T-helper 22 cell (primary cell): Measurements from ENCODE around the gene CTDNEP1.
A peak's percentile ranks its signal among the peaks of the same experiment; 100 is the strongest.
"Not testable (repeated sequence)": the region's sequence is repeated elsewhere in the genome, so short reads cannot be mapped to it uniquely, and the experiment has no call there.

ENCODE experiments used
- DNase-seq: peaks from one replicate; pipeline ENCODE4 v3.0.0-alpha.2; 2020; ENCODE audit warnings: low read depth

CTDNEP1 gene

DNA sequence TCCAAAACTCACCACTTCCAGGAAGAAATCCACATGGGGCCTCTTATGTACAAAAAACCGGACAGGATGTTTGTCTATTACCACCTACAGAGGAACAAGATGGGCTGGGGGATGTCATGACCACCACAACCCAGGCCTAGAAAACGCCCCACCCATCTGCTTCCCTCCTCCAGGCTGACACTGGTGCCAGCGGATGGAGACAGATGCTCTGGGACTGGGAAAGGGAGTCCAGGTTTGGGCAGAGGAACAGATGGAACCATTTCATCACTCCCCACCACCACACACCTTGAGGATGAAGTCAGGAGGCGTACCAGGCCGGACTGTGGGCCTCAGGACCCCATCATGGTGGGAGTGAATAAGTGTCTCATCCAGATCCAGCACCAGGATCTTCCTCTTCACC, 4.8 kb downstream of the CTDNEP1 start:
- DNase-seq: no peak

DNA sequence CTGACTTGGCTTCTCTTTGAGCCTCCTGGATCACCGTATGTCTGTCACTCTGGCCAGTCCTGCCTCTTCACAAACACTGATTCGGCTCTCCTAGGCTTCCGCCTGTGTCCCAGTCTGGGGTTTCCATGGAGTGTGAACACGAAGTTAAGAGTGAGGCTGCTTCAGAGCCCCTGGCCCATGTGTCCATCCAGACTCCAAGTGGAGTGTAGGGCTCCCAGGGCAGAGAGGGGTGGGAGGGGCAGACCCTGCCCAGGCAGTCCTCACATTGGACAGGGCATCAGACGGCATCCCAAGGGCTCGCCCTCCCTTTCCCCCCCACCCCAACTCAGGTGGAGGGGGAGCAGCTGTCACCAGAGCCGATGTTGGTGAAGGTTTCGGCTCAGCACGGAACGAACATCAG, 7.7 kb downstream of the CTDNEP1 start:
- not testable (repeated sequence) for DNase-seq

DNA sequence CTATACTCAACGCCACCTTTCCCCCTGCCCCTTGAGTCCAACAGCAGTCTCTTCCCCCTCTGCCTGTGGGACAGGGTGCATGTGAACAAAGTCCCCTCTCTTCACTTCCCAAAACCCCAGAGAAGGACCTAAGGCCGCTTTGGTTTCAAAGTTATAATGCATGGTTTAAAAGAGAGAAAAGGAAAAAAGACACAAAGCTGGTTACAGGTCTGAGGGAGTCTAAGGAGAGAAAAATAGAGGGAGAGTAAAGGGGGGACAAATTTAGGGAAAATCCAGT, 8.1 kb downstream of the CTDNEP1 start:
- DNase-seq: no peak

DNA sequence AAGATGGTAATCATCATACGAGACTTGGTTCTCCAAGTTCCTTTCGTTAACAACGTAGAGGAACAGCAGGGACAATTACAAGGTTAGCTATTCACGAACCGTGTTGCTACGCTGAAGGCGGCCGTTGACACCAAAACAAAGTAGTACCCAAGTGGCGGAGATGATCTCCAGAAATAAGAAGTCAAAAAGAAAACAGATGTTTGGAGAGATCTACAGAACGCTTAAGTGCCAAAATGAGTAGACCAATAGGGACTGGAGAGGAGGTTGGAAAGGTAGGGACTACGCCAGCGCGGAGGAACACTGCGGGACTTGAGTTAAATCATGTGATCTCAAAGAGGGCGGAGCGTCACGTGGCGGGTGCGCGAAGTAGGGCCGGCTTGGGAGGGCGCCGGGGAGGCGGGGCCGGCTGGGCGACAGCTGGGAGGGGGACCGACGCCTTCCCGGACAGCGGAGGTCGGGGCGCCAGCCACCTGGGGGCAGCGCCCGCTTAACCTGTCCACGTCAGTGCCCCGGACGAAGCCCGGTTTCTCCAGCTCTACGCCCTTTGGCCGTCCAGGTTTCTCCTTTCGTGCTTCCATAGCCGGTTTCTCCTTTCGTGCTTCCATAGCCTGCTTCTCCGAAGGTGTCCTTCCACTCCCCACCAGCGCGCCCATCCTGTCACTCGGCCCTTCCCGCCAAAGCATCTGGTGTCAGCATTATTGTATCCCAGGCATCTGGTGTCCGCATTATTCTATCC, 8.6 kb downstream of the CTDNEP1 start:
- DNase-seq: peak; percentile 90

DNA sequence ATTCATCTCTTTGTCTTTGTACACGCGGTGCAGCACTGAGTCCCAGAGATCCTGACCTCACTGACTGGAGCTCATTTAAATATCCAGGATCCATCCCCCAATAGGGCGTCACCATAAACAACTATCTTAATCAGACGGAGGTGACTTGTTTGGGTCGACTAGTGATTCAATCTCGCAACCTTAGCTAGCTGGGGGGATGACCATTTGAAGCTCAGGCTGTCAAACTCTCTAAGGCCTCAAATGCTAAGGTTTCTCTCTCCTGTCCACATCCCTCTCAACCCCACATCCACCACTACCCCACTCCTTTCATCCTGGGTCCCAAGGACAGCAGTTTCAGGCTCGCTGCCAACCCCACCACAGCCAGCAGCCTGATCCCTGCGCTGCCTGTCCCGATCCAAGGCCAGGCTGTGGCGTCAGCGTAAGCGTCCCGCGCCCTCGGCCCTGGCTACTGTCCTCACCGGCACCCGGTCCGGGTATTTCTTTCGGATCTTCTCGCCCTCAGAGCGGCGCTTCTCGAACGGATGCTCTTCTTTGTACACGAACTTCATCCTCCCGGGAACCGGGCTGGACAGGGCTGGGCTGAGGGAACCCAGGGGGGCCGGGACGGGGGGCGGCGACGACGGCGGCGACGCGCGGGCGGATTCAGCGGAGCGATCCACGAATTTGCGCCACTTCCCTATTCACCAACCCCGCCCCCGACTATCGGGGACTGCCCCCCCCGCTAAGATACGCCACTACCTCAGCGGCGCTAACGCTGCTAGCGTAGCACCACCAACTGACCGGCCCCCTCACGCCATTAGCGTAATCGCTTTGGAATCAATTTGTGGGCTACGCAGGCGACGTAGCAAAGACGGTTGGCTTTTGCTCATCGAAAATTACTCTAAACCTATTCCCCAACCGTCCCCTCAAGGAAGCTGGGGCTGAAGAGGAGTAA, 9.5 kb downstream of the CTDNEP1 start, which contains the start of gene GABARAP:
TSS of gene GABARAP (minus strand) at position 667 of the 934 bp plus-strand sequence. CDS start at position 548, 119 bp downstream.
- DNase-seq: peak; percentile 84

DNA sequence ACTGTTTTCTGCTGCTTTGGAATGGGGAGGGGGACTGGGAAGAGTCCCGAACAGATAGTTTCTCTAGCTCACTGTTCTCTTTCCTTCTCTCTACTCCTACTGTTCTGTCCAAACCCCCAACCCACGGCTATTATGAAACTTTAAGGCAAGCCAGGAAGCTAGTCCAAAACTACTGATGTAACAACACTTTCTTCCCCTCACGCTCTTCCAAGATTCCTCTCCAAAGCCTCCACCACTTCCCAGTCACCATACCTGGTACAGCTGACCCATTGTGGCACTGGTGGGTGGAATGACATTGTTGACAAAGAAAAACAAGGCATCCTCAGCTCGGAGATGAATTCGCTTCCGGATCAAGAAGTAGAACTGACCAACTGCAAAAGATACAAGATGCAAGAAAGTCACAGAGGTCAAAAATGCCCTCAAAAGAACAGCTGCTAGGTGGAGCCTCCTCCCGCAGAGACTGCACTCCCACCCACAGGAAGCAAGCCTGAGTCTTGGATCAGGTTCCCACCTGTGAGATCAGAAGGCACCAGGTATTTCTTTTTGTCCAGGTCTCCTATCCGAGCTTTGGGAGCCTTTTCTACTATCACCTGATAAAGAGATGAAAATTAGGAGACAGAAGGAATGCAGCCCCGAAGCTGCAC, 10.3 kb downstream of the CTDNEP1 start:
- DNase-seq: no peak

DNA sequence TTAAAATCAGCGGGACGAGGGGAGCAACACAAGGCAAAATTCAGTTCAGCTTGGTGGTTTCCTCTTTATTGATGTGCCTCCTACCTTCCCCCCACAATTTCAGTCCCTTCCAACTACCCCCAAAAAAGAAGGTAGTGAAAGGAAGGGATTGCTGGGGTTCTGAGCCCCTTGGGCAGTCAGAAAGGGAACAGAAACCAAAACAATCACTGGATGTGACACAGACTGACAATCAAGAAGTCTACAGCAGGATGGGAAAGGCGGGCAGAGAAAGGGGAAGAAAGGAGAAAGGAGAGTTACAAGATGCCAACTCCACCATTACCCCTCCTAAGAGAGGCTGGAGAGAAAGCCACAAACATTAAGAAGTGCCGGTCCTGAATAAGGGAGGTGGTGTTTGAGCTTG, 11.2 kb downstream of the CTDNEP1 start:
- no peak for DNase-seq

DNA sequence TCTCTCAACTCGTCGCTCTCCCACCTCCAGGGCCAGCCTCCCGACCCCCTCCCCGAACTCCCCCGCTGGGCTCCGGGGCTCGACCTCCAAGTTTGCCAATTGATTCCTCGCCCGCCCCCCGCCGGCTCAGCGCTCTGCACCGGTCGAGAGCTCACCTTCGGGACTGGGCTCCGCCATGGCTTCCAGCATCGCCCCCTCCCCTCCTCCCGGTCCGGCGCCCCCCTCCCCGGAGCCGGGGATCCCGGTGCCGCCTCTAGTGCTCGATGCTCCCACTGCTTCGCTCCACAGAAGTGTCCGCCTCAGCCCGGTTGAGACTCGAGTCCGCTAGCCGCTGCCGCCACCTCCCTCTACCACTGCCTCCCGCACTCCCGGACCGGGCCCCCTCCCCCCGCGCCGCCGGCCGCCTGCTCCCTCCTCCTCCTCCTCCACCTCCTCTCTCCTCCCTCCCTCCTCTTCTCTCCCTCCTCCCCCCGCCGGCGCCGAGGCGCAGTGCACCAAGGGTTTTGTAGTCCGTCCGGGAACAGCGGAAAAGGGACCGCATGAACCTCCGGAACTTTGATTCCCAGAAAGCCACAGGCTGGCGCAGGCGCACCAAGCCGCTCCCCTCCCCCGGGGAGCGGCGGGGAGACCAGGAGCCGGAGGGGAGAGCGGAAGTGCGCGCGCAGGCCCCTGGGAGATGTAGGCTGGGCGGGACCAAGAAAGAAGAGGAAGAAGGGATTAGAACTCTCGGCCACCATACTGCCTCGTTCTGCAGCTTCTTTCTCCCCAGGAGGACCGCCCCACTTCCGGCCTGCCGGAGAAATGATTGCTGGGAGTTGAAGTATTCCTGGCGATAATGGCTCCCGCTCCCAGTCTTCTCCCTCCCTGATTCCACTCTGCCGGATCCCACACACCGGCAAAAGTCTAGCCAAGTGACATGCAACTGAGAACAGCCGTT, 12.2 kb downstream of the CTDNEP1 start, which contains the start of gene PHF23:
TSS of gene PHF23 (minus strand) at position 367 of the 937 bp plus-strand sequence. CDS start at position 189, 178 bp downstream.
- DNase-seq: peak; percentile 97

DNA sequence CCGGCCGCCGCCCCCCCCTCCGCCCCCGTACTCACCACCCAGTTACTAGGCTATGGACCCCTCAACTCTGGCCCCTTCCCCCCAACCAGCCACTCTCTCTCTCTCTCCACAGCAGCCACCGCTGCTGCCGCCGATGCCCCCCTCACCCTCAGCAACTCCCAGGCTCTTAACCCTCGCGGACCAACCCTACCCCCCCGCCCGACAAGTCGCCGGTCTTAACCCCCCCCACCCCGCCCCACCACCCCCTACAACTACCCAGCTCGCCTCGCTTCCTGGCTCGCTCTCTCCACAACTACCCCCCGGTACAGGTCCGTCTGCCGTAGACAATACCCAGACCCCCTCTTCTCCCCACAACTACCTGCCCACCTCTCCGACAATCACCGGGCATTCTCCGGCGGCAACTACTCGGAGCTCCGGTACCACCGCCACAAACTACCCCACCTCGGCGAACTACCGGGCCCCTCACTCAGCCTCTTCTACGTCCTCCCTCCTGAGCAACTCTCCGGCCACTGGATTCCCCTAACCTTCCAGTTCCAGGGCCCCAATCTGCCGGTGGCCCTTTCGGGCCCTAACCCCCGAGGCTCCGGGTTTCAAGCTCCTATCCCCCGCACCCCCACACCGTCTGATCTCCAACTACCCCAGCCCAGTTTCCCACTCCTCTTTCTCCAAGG, 13.0 kb downstream of the CTDNEP1 start:
- DNase-seq: no peak

DNA sequence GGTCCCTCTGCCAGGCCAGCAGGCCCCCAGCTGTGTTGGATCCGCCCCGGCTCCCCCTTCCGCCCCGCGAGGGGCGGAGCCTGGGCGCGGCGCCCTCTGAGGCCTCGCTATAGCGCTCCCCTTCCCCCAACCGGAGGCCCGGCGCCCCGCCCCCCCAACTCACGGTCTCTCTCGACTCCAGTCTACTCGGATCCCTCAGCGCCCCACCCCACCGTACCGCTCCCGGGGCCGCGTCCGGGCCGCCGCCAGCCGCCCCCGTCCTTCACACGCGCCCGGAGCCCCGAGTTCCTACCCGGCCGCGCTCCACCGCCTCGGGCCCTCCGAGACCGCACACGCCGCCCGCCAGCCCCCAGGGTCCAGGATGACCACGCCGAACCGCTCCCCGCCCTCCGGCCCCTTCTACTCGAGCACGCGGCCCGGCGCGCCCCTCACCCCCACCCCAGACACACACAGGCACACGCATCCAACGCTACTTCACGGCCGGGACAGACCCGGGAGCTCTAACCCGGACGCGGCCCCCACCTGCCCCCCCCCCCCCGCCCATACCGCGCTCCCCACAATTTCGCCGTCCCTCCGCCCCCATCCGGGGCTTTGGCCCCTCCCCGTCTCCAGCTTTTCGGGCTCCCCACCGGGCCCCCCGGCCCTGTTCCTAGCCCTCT, 13.6 kb downstream of the CTDNEP1 start:
- peak; percentile 61 for DNase-seq

DNA sequence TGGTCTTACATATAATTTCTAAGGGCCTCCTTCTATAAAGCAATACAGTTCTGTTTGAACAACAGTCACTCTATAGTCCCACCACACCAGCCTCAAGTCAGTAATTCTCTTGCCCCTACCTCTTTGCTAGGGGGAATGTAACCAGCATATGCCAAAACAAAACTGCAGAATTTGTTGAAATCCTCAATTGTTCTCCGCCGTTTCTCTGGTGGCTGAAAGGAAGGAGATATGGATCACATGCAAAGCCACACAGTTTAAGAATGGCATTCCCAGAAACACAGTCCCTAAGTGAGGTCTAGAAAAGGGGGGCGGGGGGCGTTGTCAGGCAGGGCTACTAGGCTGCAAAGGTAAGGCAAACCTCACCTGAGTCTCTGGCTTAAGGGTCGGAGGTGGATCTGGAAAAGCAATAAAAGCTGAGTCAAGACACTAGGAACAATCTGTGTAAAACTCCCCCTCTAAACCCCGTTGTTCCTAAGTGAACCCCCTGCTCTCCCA, 14.2 kb downstream of the CTDNEP1 start:
- no peak for DNase-seq

DNA sequence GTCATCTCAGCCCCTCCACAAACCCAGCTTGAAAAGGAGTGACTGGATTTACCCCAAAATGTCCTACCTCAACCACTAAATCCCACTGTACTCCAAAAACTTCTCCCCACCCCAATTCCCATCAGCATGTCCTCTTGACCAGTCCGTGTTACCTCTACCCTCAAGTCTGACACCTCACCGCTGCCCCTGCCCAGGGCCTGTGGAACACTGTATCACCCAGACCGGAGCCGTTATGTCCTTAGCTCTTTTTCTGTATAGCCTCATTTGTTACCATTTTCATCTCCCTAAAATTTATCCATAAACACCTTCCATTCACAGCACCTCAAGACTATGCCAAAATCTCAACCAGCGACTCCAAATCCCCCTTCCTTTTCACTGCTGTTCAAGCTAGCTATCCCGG, 14.7 kb downstream of the CTDNEP1 start:
- DNase-seq: no peak

DNA sequence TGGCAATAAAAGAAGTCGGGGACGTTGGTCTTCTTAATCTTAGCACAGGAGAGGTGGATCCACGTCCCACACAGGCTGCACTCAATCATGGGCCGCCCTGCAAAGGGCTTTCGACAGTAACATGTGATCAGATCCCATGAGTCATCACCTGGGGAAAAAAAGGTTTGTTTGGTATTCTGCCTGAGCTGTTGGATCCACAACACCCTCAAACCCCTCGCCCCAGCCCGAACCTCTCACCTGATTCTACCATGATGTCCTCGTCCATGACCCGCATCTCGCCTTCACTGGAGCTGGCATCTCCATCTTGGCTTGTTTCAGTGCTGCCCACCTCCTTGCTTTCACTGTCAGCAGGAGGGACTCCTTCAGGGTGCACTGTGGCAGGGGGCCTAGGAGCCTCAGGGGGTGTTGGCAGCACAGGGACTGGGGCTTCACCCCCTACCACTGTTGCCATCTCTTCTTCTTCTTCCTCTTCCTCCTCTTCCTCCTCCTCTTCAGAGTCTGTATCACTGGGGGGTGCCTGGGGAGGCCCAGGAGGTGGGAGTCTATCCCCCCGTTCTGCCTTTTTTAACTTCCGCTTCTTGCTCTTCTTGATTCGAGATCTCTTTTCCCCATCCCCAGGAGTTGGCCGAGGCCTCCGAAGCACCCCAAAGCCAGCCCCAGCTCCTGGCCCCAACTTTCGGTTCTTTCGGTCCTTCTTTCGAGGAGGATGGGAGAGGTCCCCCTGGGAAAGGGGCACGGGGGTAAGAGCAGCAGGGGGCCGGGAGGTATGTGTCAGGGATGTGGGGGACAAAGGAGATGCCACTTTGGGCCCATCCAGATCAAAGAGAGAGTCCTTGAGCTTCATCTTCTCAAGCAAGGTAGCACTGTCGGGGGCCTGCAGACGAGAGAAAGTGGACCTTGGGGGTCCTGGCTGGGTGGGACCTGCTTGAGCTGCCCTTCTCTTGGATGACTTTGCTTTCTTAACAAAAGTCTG, 15.6 kb downstream of the CTDNEP1 start:
- no peak for DNase-seq

DNA sequence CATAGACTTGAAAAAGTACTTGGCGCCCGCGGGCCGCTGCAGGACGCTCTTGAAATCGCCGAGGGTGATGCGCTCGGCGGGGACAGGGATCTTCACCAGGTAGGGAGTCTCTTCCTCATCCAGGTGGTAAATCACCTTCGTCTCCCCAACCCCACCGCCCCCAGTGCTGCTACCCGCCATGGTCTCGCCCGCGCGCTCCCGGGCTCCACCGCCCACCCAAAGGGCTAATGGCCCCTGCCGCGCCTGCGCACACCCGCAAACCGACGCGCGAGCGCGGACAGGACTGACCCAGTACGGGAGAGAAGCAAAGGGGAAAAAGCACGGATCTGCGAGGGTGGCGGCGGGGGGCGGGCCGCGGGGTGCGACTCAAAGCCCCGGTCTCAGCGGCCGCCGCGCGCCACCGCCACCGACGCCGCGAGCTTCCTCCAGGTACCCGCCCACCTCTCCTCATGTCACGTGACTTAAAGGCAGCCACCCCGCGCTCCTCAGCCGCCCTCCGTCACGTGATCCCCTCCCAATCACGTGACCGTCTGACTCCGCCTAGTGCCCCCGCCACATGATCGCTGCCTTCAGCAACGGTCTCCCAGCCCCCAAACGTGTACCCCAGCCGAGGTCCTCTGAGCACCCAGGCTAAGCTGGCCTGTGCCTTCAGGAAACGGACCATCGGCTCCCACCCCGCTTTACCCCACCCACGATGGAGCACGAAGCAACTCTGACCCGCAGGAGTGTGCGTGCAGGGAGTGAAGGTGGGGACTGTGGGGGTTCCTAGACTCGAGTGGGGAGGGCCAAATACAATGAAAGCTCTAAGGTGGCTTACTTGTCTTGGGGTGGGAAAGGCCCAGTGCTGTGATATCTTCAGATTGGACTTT, 17.2 kb downstream of the CTDNEP1 start, which contains the start of gene DVL2:
TSS of gene DVL2 (minus strand) at position 435 of the 869 bp plus-strand sequence. CDS start at position 180, 255 bp downstream.
- peak; percentile 93 for DNase-seq

DNA sequence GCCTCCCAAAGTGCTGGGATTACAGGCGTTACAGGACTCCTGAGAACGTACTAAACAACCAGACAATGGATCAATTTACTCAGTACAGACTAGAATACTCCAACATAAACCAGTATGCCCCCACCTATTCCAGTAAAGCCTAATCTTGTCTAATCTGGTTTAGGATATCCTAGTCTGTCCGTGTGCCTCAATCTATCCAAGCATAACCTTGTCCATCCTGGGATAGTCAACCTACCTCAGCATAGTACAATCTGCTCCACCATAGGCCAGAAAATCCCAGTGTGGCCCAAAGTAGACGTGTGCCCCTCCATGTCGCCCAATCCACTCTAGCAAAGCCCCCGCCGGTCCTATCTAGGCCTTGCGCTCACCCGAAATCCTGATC, 17.8 kb downstream of the CTDNEP1 start:
- no peak for DNase-seq

DNA sequence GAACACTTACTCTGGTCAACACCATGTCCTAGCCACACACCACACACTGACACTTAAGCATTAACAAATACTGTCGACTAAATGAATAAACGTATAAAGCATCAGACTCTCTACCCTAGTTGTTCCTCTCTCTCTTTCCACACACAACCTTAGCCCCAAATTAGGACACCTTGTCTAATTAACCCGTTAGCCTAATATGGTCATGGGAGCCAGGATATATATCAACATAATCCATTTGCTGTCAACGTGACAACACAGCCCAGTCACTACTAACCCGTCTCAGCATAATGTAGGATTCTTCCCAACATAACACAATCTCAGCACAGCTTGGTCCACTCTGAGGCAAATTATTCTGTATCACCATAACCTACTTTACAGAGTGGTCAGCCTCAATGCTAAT, 19.4 kb downstream of the CTDNEP1 start:
- no peak for DNase-seq

DNA sequence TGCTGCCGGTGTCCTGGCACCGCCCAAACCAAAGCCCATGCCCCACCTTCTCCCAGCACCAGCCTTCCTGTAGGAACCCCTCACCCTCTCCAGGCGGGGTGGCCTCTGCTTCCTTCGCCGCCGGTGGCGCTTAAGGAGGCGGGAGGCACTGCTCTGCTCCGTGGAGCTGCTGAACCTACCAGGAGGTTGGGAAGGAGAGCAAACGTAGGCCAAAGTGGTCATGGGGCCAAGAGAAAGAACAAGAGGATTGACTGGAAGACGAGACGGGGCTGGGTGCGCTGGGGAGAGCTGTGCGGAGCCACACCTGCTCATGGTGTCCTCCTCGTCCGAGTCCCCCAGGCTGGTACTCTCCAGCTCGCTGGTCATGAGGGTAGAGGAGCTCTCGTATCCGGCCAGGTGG, 22.0 kb downstream of the CTDNEP1 start:
- no peak for DNase-seq

DNA sequence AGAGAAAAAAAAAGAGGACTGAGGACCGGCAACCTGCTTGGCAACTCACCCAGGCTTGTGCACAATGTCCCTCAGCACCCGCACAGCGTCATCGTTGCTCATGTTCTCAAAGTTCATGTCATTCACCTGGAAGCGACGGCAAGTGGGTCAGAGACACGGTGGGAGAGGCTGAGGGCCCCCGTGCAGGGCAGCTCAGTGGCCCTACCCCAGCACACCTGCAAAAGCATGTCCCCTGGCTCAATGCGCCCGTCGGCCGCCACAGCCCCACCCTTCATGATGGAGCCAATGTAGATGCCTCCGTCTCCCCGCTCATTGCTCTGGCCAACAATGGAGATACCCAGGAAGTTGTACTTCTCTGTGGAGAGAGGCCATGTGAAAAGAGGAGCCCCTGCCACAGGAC, 22.6 kb downstream of the CTDNEP1 start:
- no peak for DNase-seq
